Loucy (cell line): ENCODE measurements around the gene ATP9A.

Experiments
- H2AFZ ChIP-seq: fragments of 200-600 bp; sonication (generic); 2 replicates; pipeline ENCODE4 v1.6.0; 2016; ENCODE audit warnings: antibody characterized with exemption, mild to moderate bottlenecking, low read length, moderate library complexity
- H3F3A ChIP-seq: fragments of 200-600 bp; 2 replicates; pipeline ENCODE4 v1.6.0; 2016; ENCODE audit warnings: antibody characterized with exemption, low read depth, mild to moderate bottlenecking
- H3K27me3 ChIP-seq: fragments of 200-600 bp; sonication (generic); 2 replicates; pipeline ENCODE4 v1.6.1; 2014; ENCODE audit warnings: low read length, mild to moderate bottlenecking; ENCODE audit not compliant: insufficient read depth, poor library complexity, severe bottlenecking
- H3K36me3 ChIP-seq: fragments of 200-600 bp; sonication (generic); 2 replicates; pipeline ENCODE4 v1.6.1; 2016; ENCODE audit warnings: low read length; ENCODE audit not compliant: insufficient read depth
- H3K4me1 ChIP-seq: fragments of 200-600 bp; sonication (generic); 2 replicates; pipeline ENCODE4 v1.5.1; 2014; ENCODE audit warnings: low read length, mild to moderate bottlenecking; ENCODE audit not compliant: insufficient read depth, poor library complexity, severe bottlenecking
- H3K4me2 ChIP-seq: fragments of 200-600 bp; sonication (generic); 2 replicates; pipeline ENCODE4 v1.6.0; 2014; ENCODE audit warnings: antibody characterized with exemption, low read length, low read depth, mild to moderate bottlenecking; ENCODE audit not compliant: poor library complexity, severe bottlenecking
- H3K4me3 ChIP-seq: fragments of 200-600 bp; sonication (generic); 2 replicates; pipeline ENCODE4 v1.5.1; 2014; ENCODE audit warnings: low read length, mild to moderate bottlenecking, mixed read lengths; ENCODE audit not compliant: poor library complexity, severe bottlenecking
- H3K79me2 ChIP-seq: fragments of 200-600 bp; sonication (generic); 2 replicates; pipeline ENCODE4 v1.6.1; 2014; ENCODE audit warnings: low read length; ENCODE audit not compliant: insufficient read depth
- H3K9ac ChIP-seq: fragments of 200-600 bp; sonication (generic); 2 replicates; pipeline ENCODE4 v1.6.0; 2014; ENCODE audit warnings: mild to moderate bottlenecking, low read depth, low read length, moderate library complexity; ENCODE audit not compliant: poor library complexity, severe bottlenecking
- H3K9me2 ChIP-seq: fragments of 200-600 bp; sonication (generic); replicated peaks from 2 replicates; pipeline ENCODE4 v1.6.1; 2016; ENCODE audit warnings: low read depth, low read length, mixed read lengths
- H3K9me3 ChIP-seq: fragments of 200-600 bp; sonication (generic); 2 replicates; pipeline ENCODE4 v1.6.1; 2014; ENCODE audit warnings: mild to moderate bottlenecking, antibody characterized with exemption, low read length, low read depth; ENCODE audit not compliant: insufficient read depth
- H4K20me1 ChIP-seq: fragments of 200-600 bp; sonication (generic); 2 replicates; pipeline ENCODE4 v1.6.0; 2014; ENCODE audit warnings: antibody characterized with exemption, low read length, mild to moderate bottlenecking; ENCODE audit not compliant: insufficient read depth, poor library complexity, severe bottlenecking
- EZH2phosphoT487 ChIP-seq: fragments of 200-600 bp; IDR thresholded peaks from 2 replicates; pipeline ENCODE4 v1.6.1; 2018; ENCODE audit warnings: antibody characterized with exemption, mild to moderate bottlenecking, moderate library complexity, borderline replicate concordance
- TF ChIP-seq, protein P1 (sequence below): fragments of 200-600 bp; sonication (generic); conservative IDR thresholded peaks from 2 replicates; pipeline ENCODE4 v1.5.1; 2014; ENCODE audit warnings: mild to moderate bottlenecking, antibody characterized with exemption, low read length

Gene ATP9A

DNA sequence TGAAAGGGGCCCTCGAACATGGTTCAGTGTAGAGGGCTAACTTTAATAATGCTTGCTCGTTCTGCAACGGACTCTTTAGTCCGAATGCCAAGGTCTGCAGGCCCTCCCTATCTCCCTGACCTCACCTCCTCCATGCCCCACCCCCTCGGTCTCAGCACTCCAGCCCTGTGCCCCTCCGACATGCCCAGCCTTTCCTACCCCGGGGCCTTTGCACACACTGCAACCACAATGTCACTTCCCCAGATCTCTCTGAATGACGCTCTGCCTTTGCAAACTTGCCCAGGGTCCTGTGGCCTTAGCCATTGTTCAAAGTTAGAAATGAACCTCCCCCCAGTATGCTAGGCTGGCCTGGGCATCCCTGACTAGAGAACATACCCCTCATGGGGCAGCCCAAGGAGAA, 175.6 kb downstream of the ATP9A start:
- H3K27me3 ChIP-seq, result no peaks in the 10 kb centered on the region
- no peak overlapping the region for H3K4me3 ChIP-seq
- peaks cover 8% of the 10 kb centered on the region; the same call in 1 of the 2 replicates for H3K36me3 ChIP-seq
- TF ChIP-seq, protein P1, sequence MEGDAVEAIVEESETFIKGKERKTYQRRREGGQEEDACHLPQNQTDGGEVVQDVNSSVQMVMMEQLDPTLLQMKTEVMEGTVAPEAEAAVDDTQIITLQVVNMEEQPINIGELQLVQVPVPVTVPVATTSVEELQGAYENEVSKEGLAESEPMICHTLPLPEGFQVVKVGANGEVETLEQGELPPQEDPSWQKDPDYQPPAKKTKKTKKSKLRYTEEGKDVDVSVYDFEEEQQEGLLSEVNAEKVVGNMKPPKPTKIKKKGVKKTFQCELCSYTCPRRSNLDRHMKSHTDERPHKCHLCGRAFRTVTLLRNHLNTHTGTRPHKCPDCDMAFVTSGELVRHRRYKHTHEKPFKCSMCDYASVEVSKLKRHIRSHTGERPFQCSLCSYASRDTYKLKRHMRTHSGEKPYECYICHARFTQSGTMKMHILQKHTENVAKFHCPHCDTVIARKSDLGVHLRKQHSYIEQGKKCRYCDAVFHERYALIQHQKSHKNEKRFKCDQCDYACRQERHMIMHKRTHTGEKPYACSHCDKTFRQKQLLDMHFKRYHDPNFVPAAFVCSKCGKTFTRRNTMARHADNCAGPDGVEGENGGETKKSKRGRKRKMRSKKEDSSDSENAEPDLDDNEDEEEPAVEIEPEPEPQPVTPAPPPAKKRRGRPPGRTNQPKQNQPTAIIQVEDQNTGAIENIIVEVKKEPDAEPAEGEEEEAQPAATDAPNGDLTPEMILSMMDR, result no peak
- no peaks in the 10 kb centered on the region for H3K79me2 ChIP-seq
- no peaks in the 10 kb centered on the region for H3K9me3 ChIP-seq
- H3K4me2 ChIP-seq, result no peak overlapping the region
- H3K9ac ChIP-seq, result no peak overlapping the region
- H3F3A ChIP-seq, result no peaks in the 10 kb centered on the region; the same call in 1 of the 2 replicates
- no peaks in the 10 kb centered on the region for H4K20me1 ChIP-seq
- no peak overlapping the region for H2AFZ ChIP-seq
- peaks cover 19% of the 10 kb centered on the region for H3K4me1 ChIP-seq
- H3K9me2 ChIP-seq, result no peaks in the 10 kb centered on the region

DNA sequence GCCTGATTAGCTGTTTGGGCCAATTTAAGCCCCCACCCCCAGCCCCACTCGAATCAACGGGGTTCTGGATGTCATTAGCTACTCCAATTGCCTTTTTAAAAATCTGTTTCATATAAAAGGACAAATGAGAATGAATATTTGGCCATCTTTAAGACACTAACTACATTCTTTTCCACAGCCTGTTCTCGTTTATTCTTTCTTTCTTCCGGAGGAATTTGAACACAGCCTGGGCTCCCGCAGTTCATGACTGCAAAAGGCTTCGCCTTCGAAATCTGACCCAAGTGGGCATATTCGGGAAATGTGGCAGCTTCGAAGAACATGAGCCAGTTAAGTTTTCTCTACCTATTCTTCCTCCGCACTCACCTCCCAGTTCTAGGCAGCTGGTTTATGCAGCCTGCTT, 176.3 kb downstream of the ATP9A start:
- H3K9me2 ChIP-seq, result no peaks in the 10 kb centered on the region
- no peaks in the 10 kb centered on the region for H3K9me3 ChIP-seq
- H3K9ac ChIP-seq, result no peak overlapping the region
- H3K4me1 ChIP-seq, result peaks cover 19% of the 10 kb centered on the region
- H3K4me3 ChIP-seq, result no peak overlapping the region
- H3K79me2 ChIP-seq, result no peaks in the 10 kb centered on the region
- TF ChIP-seq, protein P1, result no peak
- TF ChIP-seq EZH2phosphoT487, result no peak
- no peak overlapping the region for H3K4me2 ChIP-seq
- H2AFZ ChIP-seq, result no peak overlapping the region
- H4K20me1 ChIP-seq, result no peaks in the 10 kb centered on the region
- peaks cover 6% of the 10 kb centered on the region; the same call in 1 of the 2 replicates for H3K36me3 ChIP-seq
- no peaks in the 10 kb centered on the region for H3K27me3 ChIP-seq
- no peaks in the 10 kb centered on the region; the same call in 1 of the 2 replicates for H3F3A ChIP-seq

DNA sequence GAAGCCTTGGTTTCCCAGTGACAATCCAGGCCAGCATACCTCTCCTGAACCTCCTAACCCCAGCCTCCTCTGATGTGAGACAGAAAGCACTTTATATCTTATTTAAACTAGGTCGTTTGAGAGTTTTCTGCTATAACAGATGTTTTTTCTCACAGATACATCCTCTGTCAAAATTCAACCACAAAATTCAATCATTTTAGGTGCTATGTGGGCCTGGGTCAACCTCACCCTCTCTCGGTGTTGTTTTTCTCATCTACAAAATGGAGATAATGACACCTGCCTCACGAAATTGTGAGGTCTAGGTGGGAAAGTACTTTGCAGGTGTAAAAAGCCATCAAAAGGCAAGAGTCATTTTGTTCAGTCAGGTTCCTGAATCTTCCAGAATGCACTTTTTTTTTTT, 179.4 kb downstream of the ATP9A start:
- Histone ChIP-seq H3K36me3 (no peaks in the 10 kb centered on the region), H3K9ac (no peak overlapping the region), H3K9me2 (no peaks in the 10 kb centered on the region), H3F3A (no peaks in the 10 kb centered on the region), H3K27me3 (no peaks in the 10 kb centered on the region), H3K4me3 (no peak overlapping the region), H3K4me2 (no peak overlapping the region), H3K9me3 (no peaks in the 10 kb centered on the region), H2AFZ (no peak overlapping the region), H3K4me1 (peaks cover 10% of the 10 kb centered on the region), H3K79me2 (no peaks in the 10 kb centered on the region), H4K20me1 (no peaks in the 10 kb centered on the region)
- TF ChIP-seq, protein P1, result no peak
- no peak for TF ChIP-seq EZH2phosphoT487
